DOHH2 (cell line): ENCODE data around the gene GSK3B.

Experiments
- H3F3A ChIP-seq: fragments of 200-600 bp; sonication (generic), shearing (Covaris generic); 2 replicates; pipeline ENCODE4 v1.6.0; 2016; ENCODE audit warnings: antibody characterized with exemption, mild to moderate bottlenecking; ENCODE audit not compliant: control insufficient read depth, insufficient read depth
- H3K27ac ChIP-seq: fragments of 200-600 bp; sonication (generic); 2 replicates; pipeline ENCODE4 v1.5.1; 2014; ENCODE audit warnings: low read depth, mild to moderate bottlenecking, low read length, moderate library complexity
- H3K27me3 ChIP-seq: fragments of 200-600 bp; sonication (generic); 2 replicates; pipeline ENCODE4 v1.6.1; 2014; ENCODE audit warnings: mild to moderate bottlenecking, low read length, mixed read lengths; ENCODE audit not compliant: control insufficient read depth
- H3K36me3 ChIP-seq: fragments of 200-600 bp; sonication (generic); 2 replicates; pipeline ENCODE4 v1.6.1; 2014; ENCODE audit warnings: mild to moderate bottlenecking, low read length, moderate library complexity, mixed read lengths; ENCODE audit not compliant: control insufficient read depth
- H3K4me1 ChIP-seq: fragments of 200-600 bp; sonication (generic); 2 replicates; pipeline ENCODE4 v1.6.1; 2014; ENCODE audit warnings: mild to moderate bottlenecking, low read length, mixed read lengths; ENCODE audit not compliant: control insufficient read depth
- H3K4me2 ChIP-seq: fragments of 200-600 bp; sonication (generic); 2 replicates; pipeline ENCODE4 v1.6.0; 2014; ENCODE audit warnings: mild to moderate bottlenecking, low read length, moderate library complexity
- H3K4me3 ChIP-seq: fragments of 200-600 bp; sonication (generic); 2 replicates; pipeline ENCODE4 v1.5.1; 2014; ENCODE audit warnings: mild to moderate bottlenecking, low read length, mixed read lengths
- H3K79me2 ChIP-seq: fragments of 200-600 bp; sonication (generic); 2 replicates; pipeline ENCODE4 v1.6.1; 2014; ENCODE audit warnings: mild to moderate bottlenecking, low read length, mixed read lengths; ENCODE audit not compliant: control insufficient read depth
- H3K9me2 ChIP-seq: fragments of 200-600 bp; sonication (generic); replicated peaks from 2 replicates; pipeline ENCODE4 v1.6.1; 2014; ENCODE audit warnings: mild to moderate bottlenecking, low read length, mixed read lengths; ENCODE audit not compliant: control insufficient read depth
- H3K9me3 ChIP-seq: fragments of 200-600 bp; sonication (generic); 2 replicates; pipeline ENCODE4 v1.6.1; 2014; ENCODE audit warnings: antibody characterized with exemption, low read length, mixed read lengths; ENCODE audit not compliant: control insufficient read depth, insufficient read depth
- H4K20me1 ChIP-seq: fragments of 200-600 bp; sonication (generic); 2 replicates; pipeline ENCODE4 v1.6.0; 2014; ENCODE audit warnings: low read depth, mild to moderate bottlenecking, antibody characterized with exemption, low read length, moderate library complexity; ENCODE audit not compliant: control insufficient read depth, insufficient read depth
- EZH2phosphoT487 ChIP-seq: fragments of 200-600 bp; sonication (generic); IDR thresholded peaks from 2 replicates; pipeline ENCODE4 v1.6.1; 2017; ENCODE audit warnings: borderline replicate concordance, mild to moderate bottlenecking, antibody characterized with exemption, low read length, moderate library complexity, mixed read lengths
- TF ChIP-seq, protein P1 (sequence below): fragments of 200-600 bp; sonication (generic); IDR thresholded peaks from one replicate; pipeline ENCODE4 v1.5.1; 2014; ENCODE audit warnings: antibody characterized with exemption, mild to moderate bottlenecking, low read depth, low read length; ENCODE audit not compliant: poor library complexity, severe bottlenecking

Gene GSK3B

DNA sequence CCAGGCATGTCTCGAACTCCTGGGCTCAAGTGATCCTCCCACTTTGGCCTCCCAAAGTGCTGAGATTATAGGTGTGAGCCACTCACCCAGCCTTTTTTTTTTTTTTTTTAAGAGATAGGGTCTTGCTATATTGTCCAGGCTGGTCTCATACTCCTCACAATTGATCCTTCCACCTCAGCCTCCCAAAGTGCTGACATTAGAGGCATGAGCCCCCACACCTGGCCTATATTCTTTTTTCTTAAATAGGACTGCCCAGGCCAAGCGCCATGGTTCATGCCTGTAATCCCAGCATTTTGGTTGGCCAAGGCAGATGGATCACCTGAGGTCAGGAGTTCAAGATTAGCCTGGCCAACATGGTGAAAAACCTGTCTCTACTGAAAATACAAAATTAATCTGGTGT, 299.8 kb downstream of the GSK3B start:
- H3K4me1 ChIP-seq: no peaks in the 10 kb centered on the region
- H3K4me3 ChIP-seq: no peak overlapping the region
- no peaks in the 10 kb centered on the region for H4K20me1 ChIP-seq
- H3F3A ChIP-seq: no peaks in the 10 kb centered on the region
- no peaks in the 10 kb centered on the region for H3K36me3 ChIP-seq
- no peak overlapping the region for H3K4me2 ChIP-seq
- no peaks in the 10 kb centered on the region for H3K79me2 ChIP-seq
- H3K9me3 ChIP-seq: no peaks in the 10 kb centered on the region
- TF ChIP-seq, protein P1, sequence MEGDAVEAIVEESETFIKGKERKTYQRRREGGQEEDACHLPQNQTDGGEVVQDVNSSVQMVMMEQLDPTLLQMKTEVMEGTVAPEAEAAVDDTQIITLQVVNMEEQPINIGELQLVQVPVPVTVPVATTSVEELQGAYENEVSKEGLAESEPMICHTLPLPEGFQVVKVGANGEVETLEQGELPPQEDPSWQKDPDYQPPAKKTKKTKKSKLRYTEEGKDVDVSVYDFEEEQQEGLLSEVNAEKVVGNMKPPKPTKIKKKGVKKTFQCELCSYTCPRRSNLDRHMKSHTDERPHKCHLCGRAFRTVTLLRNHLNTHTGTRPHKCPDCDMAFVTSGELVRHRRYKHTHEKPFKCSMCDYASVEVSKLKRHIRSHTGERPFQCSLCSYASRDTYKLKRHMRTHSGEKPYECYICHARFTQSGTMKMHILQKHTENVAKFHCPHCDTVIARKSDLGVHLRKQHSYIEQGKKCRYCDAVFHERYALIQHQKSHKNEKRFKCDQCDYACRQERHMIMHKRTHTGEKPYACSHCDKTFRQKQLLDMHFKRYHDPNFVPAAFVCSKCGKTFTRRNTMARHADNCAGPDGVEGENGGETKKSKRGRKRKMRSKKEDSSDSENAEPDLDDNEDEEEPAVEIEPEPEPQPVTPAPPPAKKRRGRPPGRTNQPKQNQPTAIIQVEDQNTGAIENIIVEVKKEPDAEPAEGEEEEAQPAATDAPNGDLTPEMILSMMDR: no peak
- no peak for TF ChIP-seq EZH2phosphoT487
- no peaks in the 10 kb centered on the region for H3K9me2 ChIP-seq
- no peak overlapping the region for H3K27ac ChIP-seq
- no peaks in the 10 kb centered on the region for H3K27me3 ChIP-seq

DNA sequence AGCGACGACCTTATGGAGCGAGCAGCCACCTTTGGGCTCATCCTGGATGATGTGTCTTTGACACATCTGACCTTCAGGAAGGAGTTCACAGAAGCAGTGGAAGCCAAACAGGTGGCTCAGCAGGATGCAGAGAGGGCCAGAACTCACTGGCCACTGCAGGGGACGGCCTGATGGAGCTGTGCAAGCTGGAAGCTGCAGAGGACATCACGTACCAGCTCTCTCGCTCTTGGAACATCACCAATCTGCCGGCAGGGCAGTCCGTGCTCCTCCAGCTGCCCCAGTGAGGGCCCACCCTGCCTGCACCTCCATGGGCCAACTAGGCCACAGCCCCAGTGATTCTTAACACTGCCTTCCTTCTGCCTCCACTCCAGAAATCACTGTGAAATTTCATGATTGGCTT, 302.0 kb downstream of the GSK3B start:
- Histone ChIP-seq H4K20me1 (no peaks in the 10 kb centered on the region), H3K9me3 (no peaks in the 10 kb centered on the region), H3K4me2 (no peak overlapping the region), H3K9me2 (no peaks in the 10 kb centered on the region), H3K4me1 (no peaks in the 10 kb centered on the region), H3K79me2 (no peaks in the 10 kb centered on the region), H3K36me3 (no peaks in the 10 kb centered on the region), H3K4me3 (no peak overlapping the region), H3F3A (no peaks in the 10 kb centered on the region), H3K27ac (no peak overlapping the region), H3K27me3 (no peaks in the 10 kb centered on the region)
- no peak for TF ChIP-seq EZH2phosphoT487
- TF ChIP-seq, protein P1: no peak

DNA sequence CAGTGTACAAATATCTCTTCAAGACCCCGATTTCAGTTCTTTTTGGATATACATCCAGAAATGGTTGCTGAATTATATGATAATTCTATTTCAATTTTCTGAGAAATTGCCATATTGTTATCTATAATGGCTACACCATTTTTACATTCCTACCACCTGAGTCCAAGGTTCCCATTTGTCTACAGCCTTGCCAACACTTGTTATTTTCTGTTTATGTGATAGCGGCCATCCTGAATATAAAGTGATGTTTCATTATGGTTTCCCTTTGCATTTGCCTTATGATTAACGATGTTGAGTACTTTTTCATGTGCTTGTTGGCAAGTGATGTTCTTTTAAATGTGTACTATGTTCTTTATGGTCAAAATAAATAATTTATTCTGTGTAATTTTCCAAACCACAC, 303.9 kb downstream of the GSK3B start:
- TF ChIP-seq, protein P1: no peak
- TF ChIP-seq EZH2phosphoT487: no peak
- Histone ChIP-seq H3K4me2 (no peak overlapping the region), H3K9me2 (no peaks in the 10 kb centered on the region; the same call in 1 of the 2 replicates), H3K36me3 (no peaks in the 10 kb centered on the region), H3K79me2 (no peaks in the 10 kb centered on the region), H3K9me3 (no peaks in the 10 kb centered on the region), H3K27ac (no peak overlapping the region), H3K4me3 (no peak overlapping the region), H3F3A (no peaks in the 10 kb centered on the region), H3K4me1 (no peaks in the 10 kb centered on the region), H4K20me1 (no peaks in the 10 kb centered on the region), H3K27me3 (no peaks in the 10 kb centered on the region)

DNA sequence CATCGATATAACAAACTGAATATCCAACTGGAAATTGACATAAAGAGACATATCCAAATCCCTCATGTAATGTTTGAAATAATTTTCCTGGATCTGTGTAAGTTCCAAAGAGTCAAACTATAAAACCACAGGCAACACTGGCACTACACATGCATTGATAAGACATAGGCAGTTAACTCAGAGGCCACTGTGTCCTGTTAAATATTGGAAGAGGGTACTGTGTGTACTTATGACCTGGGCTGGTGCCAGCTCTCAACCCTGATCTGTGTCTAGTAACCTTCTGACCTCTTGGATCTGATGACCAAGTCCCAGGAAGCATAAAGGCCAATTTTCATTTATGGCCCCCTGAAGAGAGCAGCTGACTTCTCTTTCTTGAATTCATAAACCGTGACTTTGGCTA, 307.8 kb downstream of the GSK3B start:
- TF ChIP-seq EZH2phosphoT487: no peak
- TF ChIP-seq, protein P1: no peak
- no peaks in the 10 kb centered on the region for H4K20me1 ChIP-seq
- no peak overlapping the region for H3K4me2 ChIP-seq
- H3K27ac ChIP-seq: no peak overlapping the region
- no peak overlapping the region for H3K4me3 ChIP-seq
- H3F3A ChIP-seq: no peaks in the 10 kb centered on the region
- H3K27me3 ChIP-seq: no peaks in the 10 kb centered on the region
- no peaks in the 10 kb centered on the region for H3K36me3 ChIP-seq
- H3K4me1 ChIP-seq: no peaks in the 10 kb centered on the region
- no peaks in the 10 kb centered on the region; the same call in 1 of the 2 replicates for H3K9me2 ChIP-seq
- H3K79me2 ChIP-seq: no peaks in the 10 kb centered on the region
- no peaks in the 10 kb centered on the region for H3K9me3 ChIP-seq
